B cell (primary cell): Measurements from ENCODE around the gene TCP11L2. TPM values are rescaled to one million over a fixed set of nuclear protein-coding genes. Genes with fewer than 3 reads are reported as not detected.

Experiments
- ATAC-seq: fragments of 200-7000 bp; cut with Tn5 transposase; one replicate; pipeline ENCODE4 v1.10.0; 2021; ENCODE audit warnings: low read depth, mild to moderate bottlenecking, moderate number of reproducible peaks, moderate library complexity
- CTCF ChIA-PET: fragments of 350-600 bp; sonication (Branson Sonifier 250); formaldehyde crosslinking; loops from one replicate; lab custom pipeline; 2021; ENCODE audit warnings: antibody characterized with exemption, inconsistent platforms; lab: Charles Lee
- POLR2A ChIA-PET: fragments of 350-600 bp; sonication (Branson Sonifier 250); formaldehyde crosslinking; loops from one replicate; lab custom pipeline; 2021; ENCODE audit warnings: antibody characterized with exemption; lab: Charles Lee
- DNase-seq: peaks from one replicate; pipeline ENCODE4 v3.0.0; 2013
- H2AFZ ChIP-seq: 2 replicates; pipeline ENCODE4 v1.6.1; 2012; ENCODE audit warnings: mild to moderate bottlenecking, low read depth, low read length; ENCODE audit not compliant: insufficient read depth, poor library complexity, severe bottlenecking
- H3K27ac ChIP-seq, 2 donors: 1 replicate in 1 of 2; 2 replicates in 1 of 2; pipeline ENCODE4 v1.5.1; 2012 to 2013; ENCODE audit warnings: low read length in 2 of 2, mild to moderate bottlenecking in 2 of 2, moderate library complexity in 1 of 2
- H3K27me3 ChIP-seq, 4 experiments: fragments of 200-600 bp in 1 of 4; sonication (generic) in 1 of 4; replicated peaks in 1 of 4; 1 replicate in 2 of 4; 2 replicates in 2 of 4; pipeline versions ENCODE4 v1.6.1 to v1.7.0; 2013 to 2016; ENCODE audit warnings: low read length in 3 of 4, mild to moderate bottlenecking in 2 of 4, mixed read lengths in 1 of 4, moderate library complexity in 1 of 4; ENCODE audit not compliant: insufficient read depth in 4 of 4, control insufficient read depth in 3 of 4; ENCODE audit errors: control extremely low read depth in 1 of 4
- H3K36me3 ChIP-seq, 2 experiments: replicated peaks in 1 of 2; 1 replicate in 1 of 2; 2 replicates in 1 of 2; pipeline versions ENCODE4 v1.6.1 to v1.7.1; 2013; ENCODE audit warnings: low read length in 1 of 2; ENCODE audit not compliant: insufficient read depth in 2 of 2, control insufficient read depth in 1 of 2; ENCODE audit errors: control extremely low read depth in 1 of 2, extremely low read depth in 1 of 2
- H3K4me1 ChIP-seq, 2 donors: fragments of 200-600 bp in 1 of 2; sonication (generic) in 1 of 2; 1 replicate in 1 of 2; 2 replicates in 1 of 2; pipeline versions ENCODE4 v1.5.1 to v1.6.1; 2013 to 2017; ENCODE audit warnings: low read length in 2 of 2; ENCODE audit not compliant: control insufficient read depth in 2 of 2, insufficient read depth in 2 of 2
- H3K4me2 ChIP-seq: replicated peaks from 2 replicates; pipeline ENCODE3; 2012; ENCODE audit warnings: mild to moderate bottlenecking, low read depth, low read length; ENCODE audit not compliant: poor library complexity, severe bottlenecking
- H3K4me3 ChIP-seq, 5 experiments: fragments of 200-600 bp in 1 of 5; sonication (generic) in 1 of 5; 1 replicate in 3 of 5; 2 replicates in 2 of 5; pipeline versions ENCODE4 v1.5.1 to v1.7.0; 2011 to 2016; ENCODE audit warnings: low read length in 4 of 5, mild to moderate bottlenecking in 4 of 5, low read depth in 2 of 5, control low read depth in 1 of 5, moderate library complexity in 1 of 5; ENCODE audit not compliant: insufficient read depth in 1 of 5; ENCODE audit errors: control extremely low read depth in 1 of 5, extremely low read depth in 1 of 5
- H3K79me2 ChIP-seq: fragments of 200-600 bp; sonication (generic); one replicate; pipeline ENCODE4 v1.6.0; 2016; ENCODE audit warnings: low read length; ENCODE audit not compliant: control insufficient read depth, insufficient read depth
- H3K9ac ChIP-seq: fragments of 200-600 bp; sonication (generic); 2 replicates; pipeline ENCODE4 v1.6.1; 2017; ENCODE audit warnings: mild to moderate bottlenecking, low read length, moderate library complexity
- H3K9me3 ChIP-seq, 3 donors: one replicate each; pipeline versions ENCODE4 v1.6.1 to v1.7.1; 2013; ENCODE audit warnings: low read length in 2 of 3; ENCODE audit not compliant: control insufficient read depth in 2 of 3, insufficient read depth in 1 of 3; ENCODE audit errors: control extremely low read depth in 1 of 3
- H4K20me1 ChIP-seq: 2 replicates; pipeline ENCODE4 v1.6.0; 2012; ENCODE audit warnings: mild to moderate bottlenecking, low read length; ENCODE audit not compliant: insufficient read depth, control insufficient read depth, poor library complexity, severe bottlenecking
- H3K27ac Mint-ChIP-seq: one replicate; pipeline ENCODE4 v1.8.0; 2021; ENCODE audit warnings: mixed read lengths
- H3K27me3 Mint-ChIP-seq: one replicate; pipeline ENCODE4 v1.8.0; 2021; ENCODE audit warnings: mixed read lengths
- H3K4me1 Mint-ChIP-seq: one replicate; pipeline ENCODE4 v1.8.0; 2021; ENCODE audit warnings: mixed read lengths
- H3K4me3 Mint-ChIP-seq: one replicate; pipeline ENCODE4 v1.8.0; 2021; ENCODE audit warnings: mixed read lengths
- H3K9me3 Mint-ChIP-seq: one replicate; pipeline ENCODE4 v1.8.0; 2022; ENCODE audit warnings: mixed read lengths; ENCODE audit not compliant: insufficient read depth
- EZH2 ChIP-seq: IDR thresholded peaks from 2 replicates; pipeline ENCODE4 v1.6.1; 2012; ENCODE audit warnings: borderline replicate concordance, low read depth, mild to moderate bottlenecking, moderate library complexity, low read length; ENCODE audit not compliant: insufficient read depth, poor library complexity, severe bottlenecking
- WGBS: methylation state at CpG from one replicate; pipeline ENCODE4 v1.1.5; 2013; ENCODE audit warnings: missing lambda C conversion rate; ENCODE audit not compliant: insufficient coverage; 5-methylcytosine and 5-hydroxymethylcytosine counted together
- intact Hi-C: fragments of 100-400 bp; cut with micrococcal nuclease; formaldehyde crosslinking; loops from one replicate; pipeline ENCODE4 v1.10.0; 2022
- polyA plus RNA-seq: library from polyadenylated mRNA; depleted of rRNA; stranded (reverse); fragments of >200 nt; gene quantifications from 2 replicates; pipeline ENCODE4 v1.2.3, GENCODE V29; 2012
- total RNA-seq, 2 donors: library from RNA; stranded (reverse); fragments of 120-200 nt in 1 of 2; gene quantifications; 1 replicate in 1 of 2; 2 replicates in 1 of 2; pipeline versions ENCODE4 v1.2.3 to v1.2.4, GENCODE V29; 2013 to 2022
- TF ChIP-seq, protein P1 (sequence below): fragments of 200-600 bp; IDR thresholded peaks from one replicate; pipeline ENCODE4 v1.8.0; 2022; ENCODE audit warnings: antibody characterized with exemption, mild to moderate bottlenecking

TCP11L2 gene
- total and polyA plus RNA-seq, 2 donors (not counting 1 experiment from before 2014, with no cell fraction given): 30.4 to 306 TPM

DNA sequence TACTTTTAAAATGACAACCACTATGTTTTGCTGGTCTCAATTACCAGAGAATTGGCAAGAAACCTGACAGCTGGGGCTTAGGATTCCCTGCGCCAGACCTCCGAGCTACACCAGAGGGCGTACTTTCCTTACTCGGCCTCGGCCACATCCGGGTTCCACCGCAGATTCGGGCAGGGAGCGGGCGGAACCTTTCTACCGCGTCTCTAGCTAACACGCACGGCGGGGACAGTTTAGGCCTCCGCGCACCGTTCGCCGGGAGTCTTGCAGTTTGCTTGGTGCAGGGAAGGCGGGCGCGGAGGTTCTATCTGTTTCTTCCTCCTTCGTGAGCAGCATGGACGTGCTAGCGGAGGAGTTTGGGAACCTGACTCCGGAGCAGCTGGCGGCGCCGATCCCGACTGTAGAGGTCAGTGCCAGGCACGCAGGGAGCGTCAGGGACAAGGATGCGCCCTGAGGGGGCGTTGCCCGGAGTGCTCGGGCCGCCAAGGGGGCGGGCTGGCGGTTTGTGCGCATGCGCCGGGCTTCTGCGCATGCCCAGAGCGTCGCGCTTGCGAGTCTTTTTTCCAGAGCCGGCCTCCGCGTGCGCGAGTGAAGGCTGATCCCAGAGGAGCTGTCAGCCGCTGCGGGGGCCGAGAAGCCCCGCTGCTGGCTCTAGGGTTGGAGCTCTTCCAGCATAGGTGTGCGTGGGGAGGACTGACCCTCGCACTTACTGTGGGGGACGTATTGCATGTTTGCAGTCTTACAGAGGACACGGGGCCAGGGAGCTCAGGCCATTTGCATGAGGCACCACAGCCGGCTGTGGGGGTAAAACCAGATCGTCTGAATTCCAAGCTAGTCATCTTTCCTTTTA is 55.2 kb downstream of the TCP11L2 start, which contains the start of gene POLR3B:
TSS of gene POLR3B (plus strand) at position 200 of the 847 bp plus-strand sequence. CDS start at position 332, 132 bp downstream.
- Histone ChIP-seq H3K27me3 (no peaks in the 10 kb centered on the region), H3K4me3 (peak within 1 kb of the TSS; percentile 59 to 93 (median 85)), H3K4me2 (peak within 1 kb of the TSS; percentile 85), H3K9me3 (no peaks in the 10 kb centered on the region), H4K20me1 (no peaks in the 10 kb centered on the region), H2AFZ (peak within 1 kb of the TSS; percentile 94), H3K4me1 (peaks cover 11 to 12% of the 10 kb centered on the region in 2 donors), H3K79me2 (peaks cover 23% of the 10 kb centered on the region), H3K27ac (peak within 1 kb of the TSS; percentile 67 to 80), H3K36me3 (no peaks in the 10 kb centered on the region), H3K9ac (peak within 1 kb of the TSS; percentile 84)
- Mint-ChIP-seq H3K4me1 (peaks cover 16% of the 10 kb centered on the region), H3K27me3 (peaks cover 2% of the 10 kb centered on the region), H3K27ac (peak within 1 kb of the TSS; percentile 97), H3K4me3 (peak within 1 kb of the TSS; percentile 98), H3K9me3 (no peaks in the 10 kb centered on the region)
- peak; percentile 98 for DNase-seq
- WGBS: under 1% methylated on average over 63 of the region's 63 CpGs
- intact Hi-C loops: loop anchor here (1.0 to 10.0 kb wide), 8 partner anchors 55 to 1123 kb away; partner anchors contain the start of genes APPL2, CKAP4, RIC8B and TCP11L2
- ChIA-PET POLR2A (interaction anchor here (1.6 to 2.6 kb wide), 2 partner anchors 55 to 629 kb away, joined by 4 to 20 read pairs; partner anchors contain the start of genes MTERF2 and TCP11L2), CTCF (interaction anchor here (0.5 to 5.3 kb wide), 28 partner anchors 9 to 1248 kb away, joined by 3 to 39 read pairs (median 4); partner anchors contain the start of genes CKAP4 and TMEM263)
- TF ChIP-seq EZH2: no peak
- TF ChIP-seq, protein P1, sequence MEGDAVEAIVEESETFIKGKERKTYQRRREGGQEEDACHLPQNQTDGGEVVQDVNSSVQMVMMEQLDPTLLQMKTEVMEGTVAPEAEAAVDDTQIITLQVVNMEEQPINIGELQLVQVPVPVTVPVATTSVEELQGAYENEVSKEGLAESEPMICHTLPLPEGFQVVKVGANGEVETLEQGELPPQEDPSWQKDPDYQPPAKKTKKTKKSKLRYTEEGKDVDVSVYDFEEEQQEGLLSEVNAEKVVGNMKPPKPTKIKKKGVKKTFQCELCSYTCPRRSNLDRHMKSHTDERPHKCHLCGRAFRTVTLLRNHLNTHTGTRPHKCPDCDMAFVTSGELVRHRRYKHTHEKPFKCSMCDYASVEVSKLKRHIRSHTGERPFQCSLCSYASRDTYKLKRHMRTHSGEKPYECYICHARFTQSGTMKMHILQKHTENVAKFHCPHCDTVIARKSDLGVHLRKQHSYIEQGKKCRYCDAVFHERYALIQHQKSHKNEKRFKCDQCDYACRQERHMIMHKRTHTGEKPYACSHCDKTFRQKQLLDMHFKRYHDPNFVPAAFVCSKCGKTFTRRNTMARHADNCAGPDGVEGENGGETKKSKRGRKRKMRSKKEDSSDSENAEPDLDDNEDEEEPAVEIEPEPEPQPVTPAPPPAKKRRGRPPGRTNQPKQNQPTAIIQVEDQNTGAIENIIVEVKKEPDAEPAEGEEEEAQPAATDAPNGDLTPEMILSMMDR: peak; percentile 84
- ATAC-seq: peak; percentile 90
